HG03108 (cell line): ENCODE results near the gene RAPGEF5.

Source experiments
- ATAC-seq: cut with Tn5 transposase; IDR thresholded peaks from one replicate; pipeline ENCODE4 v1.9.1; 2021; ENCODE audit warnings: moderate library complexity; ENCODE audit not compliant: unreplicated experiment

The RAPGEF5 gene

DNA sequence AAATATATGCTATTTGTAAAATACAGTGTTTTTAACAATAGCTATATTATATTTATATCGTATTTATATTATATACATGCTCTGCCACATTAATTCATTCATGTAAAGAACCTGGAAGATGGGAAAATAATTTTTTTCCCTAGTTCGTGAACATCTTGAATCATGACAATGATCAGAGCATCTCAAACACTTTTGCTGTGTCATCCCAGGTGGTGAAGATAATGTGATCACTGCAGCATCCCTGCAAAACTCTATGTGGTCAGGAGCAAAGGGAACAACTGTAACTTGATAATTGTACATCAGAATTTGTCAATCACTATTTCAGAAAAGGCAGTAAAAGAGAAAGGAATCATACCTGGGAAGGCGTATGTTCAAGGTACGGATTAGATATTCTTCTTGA is 39.3 kb downstream of the RAPGEF5 start:
- no peak for ATAC-seq

DNA sequence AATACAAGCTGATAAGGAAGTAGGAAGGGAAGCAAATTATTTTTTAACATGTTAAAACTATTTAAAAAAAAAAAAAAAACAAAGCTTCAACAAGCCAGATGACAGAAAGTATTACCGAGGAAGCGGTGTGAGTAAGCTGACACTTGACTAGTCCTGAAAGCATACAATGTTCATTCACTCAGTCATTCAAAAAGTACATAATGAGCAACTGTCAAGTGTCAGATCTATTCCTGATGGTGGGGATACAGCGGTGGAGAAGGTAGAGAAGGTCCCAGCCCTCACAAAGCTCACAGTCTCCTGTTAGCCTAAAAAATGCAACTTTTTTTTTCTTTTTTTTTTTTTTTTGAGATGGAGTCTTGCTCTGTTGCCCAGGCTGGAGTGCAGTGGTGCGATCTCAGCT is 40.0 kb downstream of the RAPGEF5 start:
- ATAC-seq: no peak

DNA sequence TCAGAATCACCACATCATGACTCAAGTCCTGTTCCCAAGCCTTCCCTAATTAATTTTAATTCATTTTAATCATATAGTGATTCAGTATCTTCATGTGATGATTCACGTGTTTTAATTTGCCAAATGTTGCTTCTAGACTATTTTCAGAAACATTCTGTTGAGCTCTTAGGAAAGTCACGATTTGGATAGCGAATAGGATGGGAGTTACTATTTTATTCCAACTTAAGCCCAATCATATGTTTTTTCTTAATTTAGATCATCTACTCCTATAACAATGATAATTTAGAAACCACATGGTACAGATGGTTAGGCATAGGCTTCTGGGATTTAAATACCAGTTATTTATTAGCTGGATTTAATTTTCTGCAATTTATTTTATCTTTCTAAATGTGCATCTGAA is 49.1 kb downstream of the RAPGEF5 start:
- no peak for ATAC-seq

DNA sequence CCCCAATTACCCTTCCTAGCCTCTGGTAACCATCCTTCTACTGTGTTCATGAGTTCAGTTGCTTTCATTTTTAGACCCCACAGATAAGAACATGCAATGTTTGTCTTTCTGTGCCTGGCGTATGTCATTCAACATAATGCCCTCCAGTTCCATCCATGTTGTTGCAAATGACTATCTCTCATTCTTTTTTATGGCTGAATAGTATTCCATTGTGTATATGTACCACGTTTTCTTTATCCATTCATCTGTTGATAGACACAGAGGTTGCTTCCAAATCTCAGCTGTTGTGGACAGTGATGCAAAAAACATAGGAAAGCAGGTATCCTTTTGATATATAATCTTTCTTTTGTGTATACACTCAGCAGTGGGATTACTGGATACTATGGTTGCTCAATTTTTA is 51.2 kb downstream of the RAPGEF5 start:
- ATAC-seq: no peak

DNA sequence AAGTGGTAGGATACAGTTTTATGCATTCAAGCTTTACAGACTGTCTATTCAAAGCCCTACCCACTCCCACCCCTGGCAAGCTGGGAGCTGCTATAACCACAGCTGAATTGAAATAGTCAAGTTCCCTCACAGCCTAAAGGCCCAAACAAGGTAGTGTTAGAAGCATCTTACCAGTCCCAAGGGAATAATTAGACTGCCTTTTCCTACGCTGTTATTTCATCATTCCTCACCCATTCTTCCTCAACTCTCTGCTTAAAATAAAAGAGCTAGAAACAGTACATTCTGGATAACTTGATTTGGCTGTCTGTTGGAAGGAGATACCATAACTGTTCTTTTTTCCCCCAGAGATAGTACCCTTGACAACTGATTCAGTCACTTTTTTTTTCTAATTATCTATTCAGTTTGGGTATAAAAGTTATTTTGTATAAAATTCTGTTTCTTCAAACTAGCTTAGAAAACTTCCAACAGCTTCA is 54.0 kb downstream of the RAPGEF5 start:
- no peak for ATAC-seq

GRCh38 chr7:22302193-22302592 is 54.8 kb downstream of the RAPGEF5 start:
- no peak for ATAC-seq

GRCh38 chr7:22301790-22302189 is 55.2 kb downstream of the RAPGEF5 start:
- no peak for ATAC-seq

DNA sequence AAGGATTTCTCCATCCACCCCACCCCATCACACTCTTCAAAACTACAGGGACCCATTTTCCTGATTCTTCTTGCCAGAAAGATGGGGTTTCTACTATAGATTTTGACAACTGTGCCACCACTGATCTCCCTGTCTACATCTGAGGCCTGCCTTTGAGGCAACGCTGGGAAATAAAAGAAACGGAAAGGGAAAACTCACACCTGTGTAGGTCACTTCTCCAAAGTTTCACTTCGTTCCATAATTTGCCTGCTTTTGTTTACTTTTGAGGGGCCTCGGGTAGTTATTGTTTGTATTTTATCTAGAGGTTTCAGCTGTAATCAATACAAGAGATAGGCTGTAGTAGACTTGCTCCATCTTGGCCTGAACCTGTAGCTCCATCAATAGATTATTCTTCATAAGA is 56.1 kb downstream of the RAPGEF5 start:
- ATAC-seq: no peak

GRCh38 chr7:22296916-22297315 is 60.0 kb downstream of the RAPGEF5 start:
- ATAC-seq: no peak

DNA sequence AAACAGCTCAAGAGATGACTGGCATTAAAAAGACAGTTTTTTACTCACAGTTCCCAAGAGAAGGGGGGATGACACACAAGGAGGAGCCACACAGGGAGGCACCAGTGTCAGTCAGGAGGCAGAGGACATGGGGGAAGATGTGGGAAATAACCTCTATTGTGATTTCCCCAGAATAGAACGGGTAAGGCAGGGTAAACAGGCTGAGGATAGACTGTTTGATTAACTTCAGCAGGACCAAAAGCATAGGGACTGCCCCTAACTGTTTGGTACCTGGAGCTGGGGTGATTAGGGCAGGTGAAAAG is 60.7 kb downstream of the RAPGEF5 start:
- ATAC-seq: no peak

DNA sequence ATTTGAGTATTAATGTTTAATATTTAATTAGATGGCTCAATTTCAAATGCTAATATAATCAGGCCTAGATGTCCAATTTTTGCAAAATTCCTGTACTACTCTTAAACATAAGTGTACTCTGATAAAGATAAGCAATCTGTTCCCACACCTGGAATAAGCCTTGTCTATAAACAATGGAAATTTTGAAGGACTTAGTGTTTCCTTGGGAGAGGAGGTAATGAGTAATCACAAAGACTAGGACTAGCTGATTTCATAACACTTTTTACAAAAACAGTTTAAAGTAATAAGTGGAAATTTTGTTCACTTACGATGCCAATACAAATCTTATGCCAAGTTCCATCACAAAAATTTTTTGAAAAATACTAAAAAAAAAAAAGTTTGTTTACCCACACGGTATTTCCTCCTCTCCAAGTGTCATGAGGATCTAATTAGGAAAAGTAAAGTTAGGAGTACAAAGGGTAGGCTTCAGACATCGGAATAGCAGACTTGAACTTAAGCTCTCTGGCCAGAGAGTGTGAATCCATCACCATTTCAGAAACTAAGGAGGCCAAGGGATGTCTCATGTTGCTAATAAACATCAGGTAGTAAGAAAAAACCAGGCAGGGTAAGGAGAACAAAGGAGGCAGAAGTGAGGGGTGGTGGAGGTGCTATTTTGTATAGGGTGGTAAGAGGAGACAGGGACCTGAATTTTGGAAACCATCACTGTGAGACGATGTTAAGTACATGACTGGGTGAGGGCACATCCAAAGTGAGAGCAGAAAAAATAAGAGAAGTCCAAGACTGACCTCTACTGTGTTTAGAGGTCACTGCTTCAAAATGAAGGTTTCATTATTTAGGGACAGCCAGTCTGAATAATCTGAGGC is 61.3 kb downstream of the RAPGEF5 start:
- ATAC-seq: no peak

DNA sequence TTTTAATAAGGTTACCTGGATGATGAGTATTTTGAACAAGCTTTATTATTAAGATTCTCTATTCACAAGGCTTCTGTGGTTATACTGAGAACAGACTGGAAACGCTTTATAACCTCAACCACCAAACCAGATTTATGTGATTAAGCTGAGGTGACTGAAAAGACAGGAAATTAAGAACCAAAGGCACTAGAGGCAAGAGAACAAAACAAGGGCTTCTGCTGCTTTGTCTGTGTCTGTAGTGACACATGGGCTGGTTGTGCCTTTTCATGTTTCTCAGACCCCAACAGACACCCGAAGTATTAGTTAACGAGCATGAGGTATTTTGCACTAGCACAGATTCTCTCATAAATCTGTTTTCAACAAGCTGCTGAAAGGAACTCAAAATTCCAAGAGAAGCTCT is 64.4 kb downstream of the RAPGEF5 start:
- ATAC-seq: no peak

- ATAC-seq: no peak
These were observed 65.0 kb downstream of the RAPGEF5 start for GRCh38 chr7:22291977-22292376.

- no peak for ATAC-seq
These were observed 68.8 kb downstream of the RAPGEF5 start for GRCh38 chr7:22288202-22288601.

DNA sequence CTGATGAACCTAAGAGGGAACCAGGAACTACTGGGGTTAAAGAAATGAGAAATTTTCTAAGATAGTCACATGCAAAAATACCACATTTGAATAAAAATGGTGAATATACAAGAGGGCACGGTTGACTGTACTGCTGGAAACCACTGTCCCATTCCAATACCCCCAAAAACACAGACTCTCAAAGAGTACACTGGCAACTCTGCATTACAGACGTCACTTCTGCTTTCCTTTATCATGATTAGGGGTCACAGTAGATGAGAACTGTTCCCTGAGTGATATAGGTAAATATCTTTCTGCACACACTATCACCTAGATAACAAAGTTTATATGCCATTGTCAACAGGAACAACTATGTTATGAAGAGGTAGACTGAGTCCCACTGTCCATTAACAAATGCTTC is 69.5 kb downstream of the RAPGEF5 start:
- ATAC-seq: no peak

DNA sequence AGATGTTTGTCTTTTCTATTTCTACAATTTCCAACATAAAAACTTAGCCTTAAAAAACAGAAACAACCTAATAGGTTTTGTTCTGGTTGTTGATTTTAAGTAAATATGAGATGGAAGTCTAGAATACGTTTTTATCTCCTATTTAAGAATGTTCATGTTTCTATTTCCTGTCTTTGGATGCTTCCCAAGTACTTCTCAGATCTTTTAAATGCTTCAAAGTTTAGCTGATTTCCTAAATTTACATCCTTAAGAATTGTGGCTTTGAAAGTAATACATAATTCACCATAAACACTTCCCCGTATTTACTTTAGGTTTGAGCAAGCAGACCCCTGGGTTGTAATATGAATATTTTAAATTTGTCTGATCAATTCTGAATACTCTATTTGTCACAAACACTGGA is 70.5 kb downstream of the RAPGEF5 start:
- ATAC-seq: no peak

- no peak for ATAC-seq
These were observed 75.5 kb downstream of the RAPGEF5 start for GRCh38 chr7:22281481-22281880.

DNA sequence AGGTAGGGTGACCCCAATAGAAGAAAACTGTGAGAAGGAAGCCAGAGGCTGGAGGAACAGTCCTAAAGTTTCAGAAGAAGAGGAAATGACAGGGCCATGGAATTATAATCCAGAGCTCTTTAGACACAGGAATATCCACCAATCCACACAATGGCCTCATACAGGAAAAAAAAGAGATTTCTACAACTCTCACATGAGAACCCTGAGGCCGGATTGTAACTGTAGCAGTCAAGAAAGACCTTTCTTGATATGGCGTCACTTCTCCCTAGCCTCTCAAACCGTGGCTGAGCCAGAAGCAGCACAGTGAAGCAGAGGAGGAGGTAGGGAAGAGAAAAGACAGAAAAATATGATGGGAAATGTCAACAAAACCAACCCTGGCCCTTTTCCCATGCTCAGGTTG is 76.9 kb downstream of the RAPGEF5 start:
- no peak for ATAC-seq

DNA sequence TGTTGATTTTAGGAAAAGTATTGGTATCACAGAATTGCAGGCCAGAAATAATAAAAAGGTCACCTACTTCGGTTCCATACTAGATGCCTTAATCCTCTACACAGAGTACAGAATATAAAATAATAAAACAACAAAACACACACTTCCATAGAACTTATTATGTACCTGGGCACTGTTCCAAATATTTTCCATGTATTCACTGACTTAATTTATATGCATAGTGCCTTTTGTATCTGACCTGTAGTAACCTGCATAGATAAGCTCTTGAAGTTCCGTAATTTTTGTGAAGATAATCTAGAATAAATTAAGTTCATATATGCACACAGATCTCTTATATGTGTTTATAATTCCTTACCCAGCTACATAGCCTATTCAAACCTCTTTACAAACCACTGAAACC is 78.3 kb downstream of the RAPGEF5 start:
- no peak for ATAC-seq

DNA sequence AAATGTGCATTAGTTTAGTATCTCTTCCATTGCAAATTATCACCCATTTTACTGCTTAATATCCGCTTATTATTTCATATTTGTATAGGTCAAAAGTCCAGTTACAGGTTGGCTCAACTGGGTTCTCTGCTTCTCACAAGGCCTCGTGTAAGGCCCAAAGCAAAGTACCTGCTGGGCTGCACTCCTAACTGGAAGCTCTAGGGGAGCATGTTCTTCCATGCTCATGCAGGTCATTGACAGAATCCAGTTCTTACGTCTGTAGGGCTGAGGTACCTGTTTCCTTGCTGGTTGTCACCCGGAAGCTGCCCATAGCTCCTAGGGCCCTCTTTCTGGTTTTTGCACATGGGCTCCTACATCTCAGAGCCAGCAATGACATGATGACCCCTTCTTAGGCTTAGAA is 79.6 kb downstream of the RAPGEF5 start:
- ATAC-seq: no peak

- ATAC-seq: no peak
These were observed 81.3 kb downstream of the RAPGEF5 start for GRCh38 chr7:22275661-22276060.

- no peak for ATAC-seq
These were observed 85.6 kb downstream of the RAPGEF5 start for GRCh38 chr7:22271311-22271710.

- no peak for ATAC-seq
These were observed 86.6 kb downstream of the RAPGEF5 start for GRCh38 chr7:22270371-22270770.
